ENCODE data around the gene TSPAN3.

TSPAN3 gene

DNA sequence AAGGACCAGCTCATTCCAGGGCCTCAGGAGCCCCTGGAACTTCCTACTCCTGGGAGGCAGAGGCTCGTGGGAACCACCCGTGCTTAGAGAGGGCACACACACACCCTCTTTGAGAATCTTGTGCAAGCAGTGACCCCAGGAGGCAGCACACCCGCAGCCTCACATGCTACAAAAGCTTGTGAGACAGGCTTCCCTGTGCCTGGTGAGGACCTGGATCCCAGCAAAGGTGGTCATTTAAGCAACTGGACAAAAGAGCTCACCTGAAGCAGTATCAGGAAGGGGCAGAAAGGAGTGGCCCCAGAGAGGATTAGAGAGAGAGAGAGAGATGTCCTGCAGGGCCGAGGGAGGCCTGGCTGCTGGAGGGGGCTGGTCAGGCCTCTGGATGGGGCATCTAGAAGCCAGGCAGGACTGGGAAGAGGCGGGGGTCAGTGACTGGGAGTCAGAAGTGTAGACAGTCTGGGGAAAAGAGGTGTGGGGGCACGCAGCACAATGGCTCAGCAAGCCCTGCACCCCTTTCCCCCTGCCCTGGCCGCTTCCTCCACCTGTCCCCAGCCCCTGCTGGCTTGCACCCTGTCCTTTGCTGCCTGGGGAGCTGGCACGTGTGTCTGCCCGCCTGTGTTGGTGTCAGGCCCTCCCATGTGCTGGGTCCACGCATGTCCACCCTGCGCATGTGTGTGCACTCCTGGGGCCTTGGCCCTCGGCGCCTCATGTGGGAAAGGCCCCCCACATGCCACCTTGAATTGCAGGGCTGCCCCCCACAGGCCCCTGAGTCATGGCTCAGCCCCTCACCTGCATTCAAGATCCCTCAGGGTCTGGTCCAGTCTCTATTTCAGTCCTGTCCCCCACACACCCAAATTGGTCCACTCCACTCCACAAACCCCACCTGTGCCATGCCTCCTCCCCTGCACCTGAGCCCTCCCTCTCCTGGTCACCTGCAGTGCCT lies 36.9 kb downstream of the TSPAN3 start:
- Histone ChIP-seq H3K4me1 (ENCODE audit: insufficient read depth, poor library complexity, severe bottlenecking) (no peaks in the 10 kb centered on the region), H3K27me3 (ENCODE audit: insufficient read depth, poor library complexity, severe bottlenecking) (no peaks in the 10 kb centered on the region), H3K36me3 (ENCODE audit: low read depth) (no peaks in the 10 kb centered on the region), H3K27ac (ENCODE audit: poor library complexity, severe bottlenecking) (no peak overlapping the region), H3K9me3 (ENCODE audit: severe bottlenecking) (no peaks in the 10 kb centered on the region), H3K4me3 (ENCODE audit: severe bottlenecking) (no peak overlapping the region)
- TF ChIP-seq, protein P1, sequence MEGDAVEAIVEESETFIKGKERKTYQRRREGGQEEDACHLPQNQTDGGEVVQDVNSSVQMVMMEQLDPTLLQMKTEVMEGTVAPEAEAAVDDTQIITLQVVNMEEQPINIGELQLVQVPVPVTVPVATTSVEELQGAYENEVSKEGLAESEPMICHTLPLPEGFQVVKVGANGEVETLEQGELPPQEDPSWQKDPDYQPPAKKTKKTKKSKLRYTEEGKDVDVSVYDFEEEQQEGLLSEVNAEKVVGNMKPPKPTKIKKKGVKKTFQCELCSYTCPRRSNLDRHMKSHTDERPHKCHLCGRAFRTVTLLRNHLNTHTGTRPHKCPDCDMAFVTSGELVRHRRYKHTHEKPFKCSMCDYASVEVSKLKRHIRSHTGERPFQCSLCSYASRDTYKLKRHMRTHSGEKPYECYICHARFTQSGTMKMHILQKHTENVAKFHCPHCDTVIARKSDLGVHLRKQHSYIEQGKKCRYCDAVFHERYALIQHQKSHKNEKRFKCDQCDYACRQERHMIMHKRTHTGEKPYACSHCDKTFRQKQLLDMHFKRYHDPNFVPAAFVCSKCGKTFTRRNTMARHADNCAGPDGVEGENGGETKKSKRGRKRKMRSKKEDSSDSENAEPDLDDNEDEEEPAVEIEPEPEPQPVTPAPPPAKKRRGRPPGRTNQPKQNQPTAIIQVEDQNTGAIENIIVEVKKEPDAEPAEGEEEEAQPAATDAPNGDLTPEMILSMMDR (IDR thresholded peaks at IDR 0.05; ENCODE audit: poor library complexity, severe bottlenecking): no peak
- peak; percentile 69 for DNase-seq (ENCODE audit: low spot score)
- ATAC-seq (ENCODE audit: low read depth): no peak

DNA sequence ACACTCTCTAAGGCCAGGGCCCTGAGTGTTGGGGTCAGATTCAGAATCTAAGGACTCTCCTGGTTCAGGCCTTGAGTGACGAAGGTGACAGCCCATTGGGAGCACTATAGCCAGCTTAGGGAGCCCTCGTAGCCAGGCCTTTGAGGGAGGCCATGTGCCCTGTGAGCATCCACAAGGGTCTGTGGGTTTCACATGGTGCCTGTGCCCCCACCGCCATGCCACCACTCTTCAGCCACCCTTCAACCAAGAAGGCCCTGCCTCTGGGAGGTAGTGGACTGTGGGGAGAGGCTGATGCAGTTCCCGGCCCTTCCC lies 37.5 kb downstream of the TSPAN3 start:
- Histone ChIP-seq H3K4me3 (ENCODE audit: severe bottlenecking) (no peak overlapping the region), H3K9me3 (ENCODE audit: severe bottlenecking) (no peaks in the 10 kb centered on the region), H3K36me3 (ENCODE audit: low read depth) (no peaks in the 10 kb centered on the region), H3K27ac (ENCODE audit: poor library complexity, severe bottlenecking) (no peak overlapping the region), H3K27me3 (ENCODE audit: insufficient read depth, poor library complexity, severe bottlenecking) (no peaks in the 10 kb centered on the region), H3K4me1 (ENCODE audit: insufficient read depth, poor library complexity, severe bottlenecking) (no peaks in the 10 kb centered on the region)
- TF ChIP-seq, protein P1 (IDR thresholded peaks at IDR 0.05; ENCODE audit: poor library complexity, severe bottlenecking): no peak
- DNase-seq (ENCODE audit: low spot score) (no peak), ATAC-seq (ENCODE audit: low read depth) (no peak)

DNA sequence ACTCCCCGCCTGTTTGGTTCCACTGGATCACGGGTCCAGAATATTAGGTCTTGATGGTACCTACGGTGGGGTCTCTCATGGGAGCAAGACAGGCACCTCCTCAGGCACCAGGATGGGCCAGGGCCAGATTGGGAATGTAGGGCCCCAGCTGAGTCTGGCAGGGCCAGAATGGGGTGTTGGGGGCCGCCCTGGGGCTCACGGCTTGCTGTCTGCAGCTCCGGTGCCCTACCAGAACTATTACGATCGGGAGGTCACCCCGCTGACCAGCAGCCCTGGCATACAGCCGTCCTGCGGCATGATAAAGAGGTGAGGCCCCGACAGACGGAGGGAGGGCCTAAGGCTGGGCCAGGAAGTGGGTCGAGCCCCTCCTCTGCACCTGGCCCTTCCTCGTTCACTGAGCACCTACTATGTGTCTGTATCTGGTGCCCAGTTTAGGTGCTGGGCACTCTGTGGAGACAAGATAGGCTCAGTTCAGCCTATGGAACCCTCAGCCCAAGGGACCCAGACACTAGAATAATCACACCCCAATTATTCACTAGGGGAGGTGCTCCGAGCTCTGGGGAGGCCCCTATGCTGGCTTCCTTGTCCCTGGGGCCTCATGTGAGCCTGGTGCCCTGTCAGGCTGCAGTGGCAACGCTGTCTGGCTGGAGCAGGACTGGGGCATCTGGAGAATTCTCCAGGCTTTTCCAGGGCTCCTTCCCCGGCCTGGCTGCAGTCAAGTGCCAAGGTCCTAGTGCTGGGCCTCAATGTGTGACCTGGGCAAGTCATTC lies 38.1 kb downstream of the TSPAN3 start:
- no peak overlapping the region for H3K4me3 ChIP-seq (ENCODE audit: severe bottlenecking)
- H3K27me3 ChIP-seq (ENCODE audit: insufficient read depth, poor library complexity, severe bottlenecking): no peaks in the 10 kb centered on the region
- ATAC-seq (ENCODE audit: low read depth): no peak
- H3K27ac ChIP-seq (ENCODE audit: poor library complexity, severe bottlenecking): no peak overlapping the region
- H3K9me3 ChIP-seq (ENCODE audit: severe bottlenecking): no peaks in the 10 kb centered on the region
- H3K36me3 ChIP-seq (ENCODE audit: low read depth): no peaks in the 10 kb centered on the region
- DNase-seq (ENCODE audit: low spot score): no peak
- TF ChIP-seq, protein P1 (IDR thresholded peaks at IDR 0.05; ENCODE audit: poor library complexity, severe bottlenecking): no peak
- no peaks in the 10 kb centered on the region for H3K4me1 ChIP-seq (ENCODE audit: insufficient read depth, poor library complexity, severe bottlenecking)

GRCh38 chr15:77032052-77032646 lies 38.8 kb downstream of the TSPAN3 start:
- DNase-seq (ENCODE audit: low spot score): peak; percentile 73
- H3K9me3 ChIP-seq (ENCODE audit: severe bottlenecking): no peaks in the 10 kb centered on the region
- TF ChIP-seq, protein P1 (IDR thresholded peaks at IDR 0.05; ENCODE audit: poor library complexity, severe bottlenecking): no peak
- H3K36me3 ChIP-seq (ENCODE audit: low read depth): no peaks in the 10 kb centered on the region
- no peaks in the 10 kb centered on the region for H3K27me3 ChIP-seq (ENCODE audit: insufficient read depth, poor library complexity, severe bottlenecking)
- H3K4me3 ChIP-seq (ENCODE audit: severe bottlenecking): no peak overlapping the region
- no peak overlapping the region for H3K27ac ChIP-seq (ENCODE audit: poor library complexity, severe bottlenecking)
- ATAC-seq (ENCODE audit: low read depth): no peak
- no peaks in the 10 kb centered on the region for H3K4me1 ChIP-seq (ENCODE audit: insufficient read depth, poor library complexity, severe bottlenecking)
